Thyroid gland (tissue), 4 donors: ENCODE results near the gene SLC6A4.

Experiments
- POLR2A ChIP-seq, 2 donors: fragments of 450-650 bp; IDR thresholded peaks; one replicate each; pipeline ENCODE4 v1.6.1; 2017; ENCODE audit warnings: antibody characterized with exemption in 2 of 2, mild to moderate bottlenecking in 2 of 2, moderate library complexity in 1 of 2
- TF ChIP-seq, protein P1 (sequence below), 6 experiments: fragments of 200-600 bp in 3 of 6; fragments of 450-650 bp in 3 of 6; sonication (generic) in 3 of 6; IDR thresholded peaks; one replicate each; pipeline ENCODE4 v1.5.1; 2016 to 2019; ENCODE audit warnings: antibody characterized with exemption in 6 of 6, mild to moderate bottlenecking in 2 of 6, inconsistent platforms in 1 of 6, moderate library complexity in 1 of 6

DNA sequence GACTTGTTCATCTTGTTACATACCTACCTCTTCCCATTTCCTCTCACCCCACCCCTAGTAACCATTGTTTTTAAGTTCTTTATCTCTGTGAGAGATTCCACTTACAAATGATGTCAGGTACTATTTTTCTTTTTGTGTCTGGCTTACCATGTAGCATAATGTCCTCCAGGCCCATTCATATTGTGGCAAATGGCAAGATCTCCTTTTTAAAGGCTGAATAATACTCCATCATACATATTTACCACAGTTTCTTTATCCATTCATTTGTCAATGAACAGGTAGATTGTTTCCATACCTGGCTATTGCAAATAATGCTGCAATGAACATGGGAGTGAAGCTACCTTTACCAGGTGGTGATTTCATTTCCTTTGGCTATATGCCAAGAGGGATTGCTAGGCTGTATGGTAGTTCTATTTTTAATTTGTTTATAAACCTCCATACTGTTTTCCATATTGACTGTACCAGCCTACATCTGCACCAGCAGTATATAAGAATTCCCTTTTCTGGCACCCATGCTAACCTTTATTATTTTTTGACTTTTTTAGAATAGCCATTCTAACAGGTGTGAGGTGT lies 65.0 kb downstream of the SLC6A4 start:
- no peak for TF ChIP-seq POLR2A (IDR thresholded peaks at IDR 0.05)
- TF ChIP-seq, protein P1, sequence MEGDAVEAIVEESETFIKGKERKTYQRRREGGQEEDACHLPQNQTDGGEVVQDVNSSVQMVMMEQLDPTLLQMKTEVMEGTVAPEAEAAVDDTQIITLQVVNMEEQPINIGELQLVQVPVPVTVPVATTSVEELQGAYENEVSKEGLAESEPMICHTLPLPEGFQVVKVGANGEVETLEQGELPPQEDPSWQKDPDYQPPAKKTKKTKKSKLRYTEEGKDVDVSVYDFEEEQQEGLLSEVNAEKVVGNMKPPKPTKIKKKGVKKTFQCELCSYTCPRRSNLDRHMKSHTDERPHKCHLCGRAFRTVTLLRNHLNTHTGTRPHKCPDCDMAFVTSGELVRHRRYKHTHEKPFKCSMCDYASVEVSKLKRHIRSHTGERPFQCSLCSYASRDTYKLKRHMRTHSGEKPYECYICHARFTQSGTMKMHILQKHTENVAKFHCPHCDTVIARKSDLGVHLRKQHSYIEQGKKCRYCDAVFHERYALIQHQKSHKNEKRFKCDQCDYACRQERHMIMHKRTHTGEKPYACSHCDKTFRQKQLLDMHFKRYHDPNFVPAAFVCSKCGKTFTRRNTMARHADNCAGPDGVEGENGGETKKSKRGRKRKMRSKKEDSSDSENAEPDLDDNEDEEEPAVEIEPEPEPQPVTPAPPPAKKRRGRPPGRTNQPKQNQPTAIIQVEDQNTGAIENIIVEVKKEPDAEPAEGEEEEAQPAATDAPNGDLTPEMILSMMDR (IDR thresholded peaks at IDR 0.05): no peak
